ENCODE data around the gene SLK. TPM values are rescaled to one million over a fixed set of nuclear protein-coding genes. Genes with fewer than 3 reads are reported as not detected.
A peak's percentile ranks its signal among the peaks of the same experiment; 100 is the strongest.

Gene SLK
- 10.0 TPM for polyA plus RNA-seq (2012; ENCODE audit: missing spikeins)

- TF ChIP-seq TAF1 (IDR thresholded peaks at IDR 0.05; ENCODE audit: borderline replicate concordance, low read depth, low read length) (0 out of 2 replicates have a peak, but pooled peaks have one; percentile 12), POLR2A (IDR thresholded peaks at IDR 0.05; ENCODE audit: low read depth, low read length) (peak; percentile 76; the same call in 1 of the 2 replicates), POLR2AphosphoS5 (IDR thresholded peaks at IDR 0.05; ENCODE audit: low read depth, low read length) (peak; percentile 39; the same call in 1 of the 2 replicates)
- DNase-seq (ENCODE audit: insufficient read length) (peak; percentile 71), FAIRE-seq (peak; percentile 99)
Measured at GRCh38 chr10:103966671-103967447, at the start of gene SLK. Gene SLK (plus strand): TSS chr10:103967140. CDS start chr10:103967746, 606 bp downstream.

GRCh38 chr10:103917302-103918052 is 49.5 kb upstream of the SLK start:
- DNase-seq (ENCODE audit: insufficient read length) (no peak), FAIRE-seq (no peak)
- no peak for TF ChIP-seq POLR2AphosphoS5 (IDR thresholded peaks at IDR 0.05; ENCODE audit: low read depth, low read length)
- TF ChIP-seq POLR2A (IDR thresholded peaks at IDR 0.05; ENCODE audit: low read depth, low read length): no peak
- no peak for TF ChIP-seq TAF1 (IDR thresholded peaks at IDR 0.05; ENCODE audit: borderline replicate concordance, low read depth, low read length)

DNA sequence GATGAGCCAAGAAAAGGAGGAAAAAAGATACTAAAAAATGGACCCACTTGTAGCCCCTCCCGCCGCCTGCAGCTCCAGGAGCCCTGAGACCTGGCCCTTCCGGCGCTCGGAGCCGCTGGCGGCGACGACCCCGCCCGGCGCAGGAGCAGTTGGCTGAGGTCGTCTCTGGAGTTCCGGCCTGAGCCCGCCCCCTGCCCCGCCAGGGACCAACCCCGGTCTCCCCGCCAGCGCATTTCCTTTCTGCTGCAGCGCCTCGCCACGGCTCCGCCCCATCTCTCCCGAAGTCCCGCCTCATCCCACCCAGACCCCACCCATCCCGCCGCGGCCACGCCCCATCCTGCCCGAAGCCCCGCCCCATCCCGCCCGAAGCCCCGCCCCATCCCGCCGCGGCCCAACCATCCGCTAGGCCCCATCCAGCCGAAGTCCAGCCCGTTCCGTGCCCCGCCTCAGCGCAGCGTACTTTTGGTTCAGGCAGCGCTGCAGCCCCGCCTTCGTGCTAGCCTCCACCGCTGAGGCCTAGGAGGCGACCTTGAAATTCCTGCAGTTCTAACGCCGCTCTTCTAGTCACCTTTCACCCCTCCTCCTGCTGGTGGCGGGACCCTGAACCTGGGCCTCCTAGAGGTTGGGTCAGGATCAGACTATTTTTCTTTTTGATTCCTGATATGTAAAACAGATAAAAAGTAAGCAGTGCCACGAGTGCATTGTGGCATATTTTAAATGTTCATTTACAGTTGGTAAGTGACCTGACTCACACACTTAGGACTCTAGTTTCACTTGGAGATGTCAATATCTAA is 48.7 kb upstream of the SLK start, which contains the start of gene STN1:
TSS of gene STN1 (minus strand) at position 132 of the 794 bp plus-strand sequence. CDS start 590 bp downstream, outside the sequence.
- FAIRE-seq (peak; percentile 92), DNase-seq (ENCODE audit: insufficient read length) (peak; percentile 87)
- peak; percentile 50; the same call in 1 of the 2 replicates for TF ChIP-seq TAF1 (IDR thresholded peaks at IDR 0.05; ENCODE audit: borderline replicate concordance, low read depth, low read length)
- TF ChIP-seq POLR2A (IDR thresholded peaks at IDR 0.05; ENCODE audit: low read depth, low read length): peak; percentile 93
- TF ChIP-seq POLR2AphosphoS5 (IDR thresholded peaks at IDR 0.05; ENCODE audit: low read depth, low read length): peak; percentile 87

DNA sequence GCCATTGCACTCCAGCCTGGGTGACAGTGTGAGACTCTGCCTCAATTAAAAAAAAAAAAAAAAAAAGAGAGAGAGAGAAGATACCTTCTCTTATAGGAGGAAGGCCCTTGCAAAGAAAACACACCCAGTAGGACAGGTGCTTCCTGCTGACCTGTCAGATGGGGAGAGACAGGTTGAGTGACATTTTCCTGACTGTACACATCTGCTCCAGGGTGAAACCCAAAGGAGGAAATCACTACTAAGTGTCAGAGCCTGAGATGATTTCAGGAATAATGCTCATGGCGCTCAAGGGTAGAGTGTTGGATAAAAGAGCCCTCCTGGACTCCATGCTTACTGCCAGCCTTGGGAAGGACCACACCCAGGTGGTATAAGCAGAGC is 47.3 kb upstream of the SLK start:
- no peak for FAIRE-seq

GRCh38 chr10:103921248-103921647 is 45.7 kb upstream of the SLK start:
- TF ChIP-seq TAF1 (IDR thresholded peaks at IDR 0.05; ENCODE audit: borderline replicate concordance, low read depth, low read length): no peak
- no peak for TF ChIP-seq POLR2A (IDR thresholded peaks at IDR 0.05; ENCODE audit: low read depth, low read length)
- no peak for FAIRE-seq
- no peak for DNase-seq (ENCODE audit: insufficient read length)

More for the DNA sequence above, 47.3 kb upstream of the SLK start:
- no peak for TF ChIP-seq TAF1 (IDR thresholded peaks at IDR 0.05; ENCODE audit: borderline replicate concordance, low read depth, low read length)
- TF ChIP-seq POLR2AphosphoS5 (IDR thresholded peaks at IDR 0.05; ENCODE audit: low read depth, low read length): no peak
- no peak for TF ChIP-seq POLR2A (IDR thresholded peaks at IDR 0.05; ENCODE audit: low read depth, low read length)
- DNase-seq (ENCODE audit: insufficient read length): no peak

- TF ChIP-seq POLR2AphosphoS5 (IDR thresholded peaks at IDR 0.05; ENCODE audit: low read depth, low read length) (no peak), TAF1 (IDR thresholded peaks at IDR 0.05; ENCODE audit: borderline replicate concordance, low read depth, low read length) (no peak)
- FAIRE-seq: no peak
- DNase-seq (ENCODE audit: insufficient read length): no peak
Measured at GRCh38 chr10:103921750-103922195, 45.2 kb upstream of the SLK start.

DNA sequence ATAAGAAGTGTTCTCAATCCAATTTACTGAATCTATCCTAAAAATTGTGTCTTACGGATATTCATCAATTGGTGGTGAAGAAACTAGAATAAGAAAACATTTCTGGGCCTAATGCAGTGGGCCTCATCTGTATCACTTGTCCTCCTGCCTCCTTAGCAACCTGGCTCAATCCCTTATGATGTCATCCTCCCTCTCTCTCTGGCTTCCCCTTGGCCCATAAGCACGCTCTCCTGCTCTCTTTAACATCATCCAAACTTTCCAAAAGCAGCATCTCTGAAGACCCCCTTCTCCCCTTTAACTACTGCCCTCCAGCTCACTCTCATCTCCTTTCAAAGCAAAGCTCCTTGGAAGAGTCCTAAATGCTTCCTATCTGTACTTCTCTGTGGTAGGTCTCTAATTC is 44.3 kb upstream of the SLK start:
- DNase-seq (ENCODE audit: insufficient read length) (no peak), FAIRE-seq (no peak)
- TF ChIP-seq TAF1 (IDR thresholded peaks at IDR 0.05; ENCODE audit: borderline replicate concordance, low read depth, low read length) (no peak), POLR2AphosphoS5 (IDR thresholded peaks at IDR 0.05; ENCODE audit: low read depth, low read length) (no peak), POLR2A (IDR thresholded peaks at IDR 0.05; ENCODE audit: low read depth, low read length) (no peak)

GRCh38 chr10:103923502-103923901 is 43.4 kb upstream of the SLK start:
- FAIRE-seq: no peak
- no peak for TF ChIP-seq POLR2A (IDR thresholded peaks at IDR 0.05; ENCODE audit: low read depth, low read length)
- TF ChIP-seq TAF1 (IDR thresholded peaks at IDR 0.05; ENCODE audit: borderline replicate concordance, low read depth, low read length): no peak
- no peak for TF ChIP-seq POLR2AphosphoS5 (IDR thresholded peaks at IDR 0.05; ENCODE audit: low read depth, low read length)
- DNase-seq (ENCODE audit: insufficient read length): no peak

GRCh38 chr10:103925591-103925990 is 41.3 kb upstream of the SLK start:
- TF ChIP-seq POLR2A (IDR thresholded peaks at IDR 0.05; ENCODE audit: low read depth, low read length) (no peak), TAF1 (IDR thresholded peaks at IDR 0.05; ENCODE audit: borderline replicate concordance, low read depth, low read length) (no peak), POLR2AphosphoS5 (IDR thresholded peaks at IDR 0.05; ENCODE audit: low read depth, low read length) (no peak)
- DNase-seq (ENCODE audit: insufficient read length) (no peak), FAIRE-seq (no peak)

DNA sequence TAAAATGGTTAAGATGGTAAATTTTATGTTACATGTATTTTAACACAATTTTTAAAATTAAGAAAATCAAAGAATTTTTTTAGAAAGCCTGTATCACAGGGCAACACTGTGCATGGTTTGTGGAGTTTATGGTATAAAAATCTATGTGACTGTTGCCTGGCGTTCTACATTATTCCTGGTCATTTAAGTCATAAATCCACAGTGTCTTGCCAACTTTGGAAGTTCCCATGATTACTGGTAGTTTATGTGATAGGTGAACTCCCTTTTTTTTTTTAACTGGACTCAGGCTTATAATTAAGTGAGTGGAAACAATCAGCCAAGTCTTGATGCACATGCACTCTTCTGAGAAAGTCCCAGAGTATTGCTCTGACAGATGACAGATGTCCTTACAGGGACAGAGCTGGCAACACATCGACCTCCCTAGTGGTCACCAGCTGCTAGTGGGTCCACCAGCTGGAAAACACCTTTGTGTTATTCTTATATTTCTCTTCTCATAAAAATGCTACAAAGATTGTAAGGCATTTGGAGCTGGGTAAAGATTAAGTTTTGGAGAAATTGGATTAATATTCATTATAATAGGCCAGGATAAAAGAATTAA is 40.1 kb upstream of the SLK start:
- TF ChIP-seq POLR2A (IDR thresholded peaks at IDR 0.05; ENCODE audit: low read depth, low read length): no peak
- TF ChIP-seq TAF1 (IDR thresholded peaks at IDR 0.05; ENCODE audit: borderline replicate concordance, low read depth, low read length): no peak
- TF ChIP-seq POLR2AphosphoS5 (IDR thresholded peaks at IDR 0.05; ENCODE audit: low read depth, low read length): no peak
- FAIRE-seq (no peak), DNase-seq (ENCODE audit: insufficient read length) (no peak)
